ENCODE data around the gene TMEM196. TPM values are rescaled to one million over a fixed set of nuclear protein-coding genes. Genes with fewer than 3 reads are reported as not detected.
A peak's percentile ranks its signal among the peaks of the same experiment; 100 is the strongest.

TMEM196 gene
- polyA plus RNA-seq, 6 donors from 2014 or later: not detected

DNA sequence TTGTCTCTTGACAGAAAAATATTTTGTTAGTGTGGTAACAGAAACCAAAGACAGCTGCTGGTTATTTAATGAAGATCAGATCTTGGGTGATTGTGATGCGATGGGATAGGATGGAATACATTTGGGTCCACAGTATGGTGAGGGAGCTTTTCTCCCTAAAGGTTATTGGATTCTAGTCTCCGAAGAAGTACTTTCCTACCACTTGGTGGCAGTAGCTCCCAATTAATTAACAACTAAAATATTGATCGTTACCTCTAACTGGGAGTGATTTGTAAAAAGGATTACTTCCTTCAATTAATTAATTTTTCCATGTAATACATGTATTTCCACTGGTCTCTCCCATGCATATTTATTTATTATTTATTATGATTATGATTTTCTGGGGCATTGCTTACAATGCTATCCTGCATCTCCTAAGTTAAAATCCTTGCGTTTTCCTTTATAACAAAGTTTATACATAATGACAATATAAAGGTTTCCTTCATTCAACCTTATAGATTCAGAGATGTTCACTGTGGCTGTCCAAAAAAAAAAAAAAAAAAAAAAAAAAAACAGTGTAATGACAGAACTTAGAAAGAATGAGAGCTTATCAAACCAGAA lies 25.6 kb downstream of the TMEM196 start:
- DNase-seq: peak; percentile 11
- Mint-ChIP-seq H3K27me3 (peaks cover under 1 to 9% (median 5%) of the 10 kb centered on the region in 3 donors), H3K36me3 (no peaks in the 10 kb centered on the region), H3K4me1 (no peaks in the 10 kb centered on the region), H3K4me3 (no peak overlapping the region), H3K27ac (no peak overlapping the region), H3K9me3 (no peaks in the 10 kb centered on the region)
- peak in 1 of 2 donors; percentile 35 for ATAC-seq (ENCODE audit: low read depth in 2 of 2)

DNA sequence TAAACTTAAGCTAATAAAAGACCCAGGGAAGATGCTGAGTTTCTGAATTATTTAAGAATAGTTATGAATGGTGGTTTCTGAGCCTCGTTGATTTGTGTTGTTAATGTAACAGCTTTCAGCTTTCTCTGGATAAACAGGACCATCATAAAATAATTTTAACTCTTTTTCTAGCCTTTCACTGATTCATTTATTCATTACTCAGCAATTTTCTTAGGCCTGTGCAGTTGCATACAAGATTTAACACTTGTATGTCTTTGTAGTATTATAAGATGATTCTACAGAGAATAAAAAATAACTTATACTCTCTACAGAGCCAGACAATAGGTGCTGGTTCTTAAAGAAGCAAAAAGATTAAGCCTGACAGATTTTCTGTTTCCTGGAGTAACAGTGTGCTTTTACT lies 29.3 kb downstream of the TMEM196 start:
- ATAC-seq (ENCODE audit: low read depth in 2 of 2): no peak

DNA sequence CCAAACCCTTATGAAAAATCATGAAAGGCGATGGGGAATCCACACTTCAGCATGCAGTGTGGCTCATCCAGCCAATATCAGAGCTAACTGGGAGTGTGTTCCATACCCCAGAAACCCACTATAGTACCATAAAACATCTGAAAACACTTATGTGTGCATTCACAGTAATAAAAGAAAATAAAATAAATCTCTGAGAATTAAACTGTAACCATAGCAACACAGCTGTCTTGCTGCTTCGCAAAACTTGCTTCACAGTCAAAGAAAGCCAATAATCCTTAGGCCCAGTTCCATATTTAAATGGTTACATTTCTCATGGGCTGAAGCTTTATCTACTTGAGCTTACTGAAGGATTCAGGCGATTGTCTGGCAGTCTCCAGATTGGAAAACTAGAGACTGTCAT lies 44.7 kb downstream of the TMEM196 start:
- Mint-ChIP-seq H3K4me3 (no peak overlapping the region), H3K36me3 (no peaks in the 10 kb centered on the region), H3K9me3 (no peaks in the 10 kb centered on the region), H3K27ac (no peak overlapping the region), H3K27me3 (peaks cover 23 to 32% (median 23%) of the 10 kb centered on the region in 3 donors), H3K4me1 (no peaks in the 10 kb centered on the region)
- ATAC-seq (ENCODE audit: low read depth in 2 of 2) (no peak), DNase-seq (no peak)

More for the DNA sequence above, 29.3 kb downstream of the TMEM196 start:
- no peaks in the 10 kb centered on the region for H3K36me3 Mint-ChIP-seq
- DNase-seq: no peak
- no peaks in the 10 kb centered on the region for H3K4me1 Mint-ChIP-seq
- peaks cover 0 to 9% (median 5%) of the 10 kb centered on the region in 3 donors for H3K27me3 Mint-ChIP-seq
- no peak overlapping the region for H3K4me3 Mint-ChIP-seq
- no peak overlapping the region for H3K27ac Mint-ChIP-seq
- no peaks in the 10 kb centered on the region for H3K9me3 Mint-ChIP-seq

DNA sequence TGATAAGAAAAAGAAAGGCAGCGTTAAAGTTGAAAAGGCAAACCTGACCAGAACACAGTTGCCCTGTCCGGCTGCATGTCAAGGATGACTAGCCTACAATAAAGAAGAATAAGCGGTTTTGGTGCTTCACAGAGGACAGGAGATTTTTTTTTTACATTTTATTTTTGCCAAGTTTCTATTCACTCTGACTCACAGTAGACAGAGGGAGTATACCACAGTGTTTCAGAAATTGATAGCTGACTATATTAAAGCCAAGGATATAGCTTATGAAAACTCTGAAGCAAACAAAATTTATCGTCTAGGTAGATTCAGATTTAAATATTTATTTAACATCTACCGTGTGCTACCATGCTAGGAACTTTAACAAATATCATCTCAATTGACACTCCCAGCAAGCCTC lies 47.6 kb downstream of the TMEM196 start:
- ATAC-seq (ENCODE audit: low read depth in 2 of 2) (no peak), DNase-seq (no peak)
- Mint-ChIP-seq H3K27me3 (peaks cover 15 to 23% (median 22%) of the 10 kb centered on the region in 3 donors), H3K36me3 (no peaks in the 10 kb centered on the region), H3K9me3 (no peaks in the 10 kb centered on the region), H3K27ac (peak overlapping the region in 1 of 6 donors; percentile 21), H3K4me1 (no peaks in the 10 kb centered on the region), H3K4me3 (no peak overlapping the region)

DNA sequence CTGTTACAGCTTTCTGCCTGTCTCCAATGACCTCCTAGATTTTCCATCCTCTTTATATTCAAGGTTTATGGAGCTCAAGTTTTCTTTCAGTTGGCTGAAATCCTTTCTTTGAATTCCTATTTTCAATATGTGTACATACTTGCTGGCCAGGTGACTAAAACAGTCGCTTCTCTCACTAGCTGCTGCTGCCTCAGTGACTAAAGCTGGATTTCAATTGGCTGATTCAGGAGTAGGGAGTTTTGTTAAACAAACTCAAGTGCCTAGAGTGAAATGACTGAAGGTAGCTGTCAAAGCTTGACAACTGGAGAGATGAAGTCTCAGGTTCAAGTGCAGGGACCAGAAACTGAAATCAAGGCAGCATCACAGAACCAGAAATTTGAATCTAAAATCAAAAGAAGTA lies 57.9 kb downstream of the TMEM196 start:
- H3K9me3 Mint-ChIP-seq: no peaks in the 10 kb centered on the region
- H3K27ac Mint-ChIP-seq: no peak overlapping the region
- no peak overlapping the region for H3K4me3 Mint-ChIP-seq
- DNase-seq: no peak
- ATAC-seq (ENCODE audit: low read depth in 2 of 2): no peak
- H3K27me3 Mint-ChIP-seq: peaks cover 7 to 9% (median 7%) of the 10 kb centered on the region in 3 donors
- H3K36me3 Mint-ChIP-seq: no peaks in the 10 kb centered on the region
- H3K4me1 Mint-ChIP-seq: no peaks in the 10 kb centered on the region

DNA sequence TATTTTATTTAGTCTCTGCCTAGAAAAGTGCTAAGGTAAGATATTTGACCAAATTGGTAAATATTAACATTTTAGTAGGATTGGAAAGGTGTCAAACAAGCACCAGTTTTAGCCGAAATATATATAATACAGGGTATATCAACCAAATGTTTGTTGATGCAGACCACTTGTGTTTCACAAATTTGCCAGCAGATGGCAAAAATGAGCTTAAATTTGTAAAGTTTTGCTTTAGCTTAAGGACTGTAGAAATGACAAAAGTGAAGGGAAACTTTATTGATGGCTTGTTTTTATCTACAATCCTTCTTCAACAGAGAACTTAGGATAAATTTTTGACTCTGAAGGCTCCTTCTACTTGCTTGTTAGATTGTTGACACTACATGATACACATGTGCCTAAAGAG lies 59.7 kb downstream of the TMEM196 start:
- Mint-ChIP-seq H3K27ac (peak overlapping the region in 1 of 6 donors; percentile 80), H3K36me3 (no peaks in the 10 kb centered on the region), H3K4me1 (peaks cover 11 to 17% (median 11%) of the 10 kb centered on the region in 3 donors), H3K27me3 (peaks cover 7 to 9% (median 7%) of the 10 kb centered on the region in 3 donors), H3K4me3 (no peak overlapping the region), H3K9me3 (no peaks in the 10 kb centered on the region)
- DNase-seq (peak; percentile 52), ATAC-seq (ENCODE audit: low read depth in 2 of 2) (peak in 1 of 2 donors; percentile 4)

DNA sequence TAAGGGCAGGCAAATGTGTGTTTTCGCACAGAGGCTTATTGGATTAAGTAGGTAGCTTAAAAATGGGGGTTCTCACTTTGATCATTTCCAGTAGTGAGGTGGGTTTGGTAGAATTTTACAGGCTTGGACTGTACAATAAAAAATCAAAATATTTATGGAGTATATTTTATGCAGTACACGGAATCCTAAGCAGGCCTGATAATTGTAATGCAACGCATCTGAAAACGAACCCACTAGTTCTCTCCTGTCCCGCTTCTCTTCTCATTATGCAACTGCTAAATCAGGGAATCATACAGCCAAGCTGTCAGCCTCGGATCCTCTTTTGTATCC lies 64.2 kb downstream of the TMEM196 start:
- peaks cover 36 to 57% (median 40%) of the 10 kb centered on the region in 3 donors for H3K4me1 Mint-ChIP-seq
- DNase-seq (no peak), ATAC-seq (ENCODE audit: low read depth in 2 of 2) (no peak)
- peaks cover 0 to 5% (median 0%) of the 10 kb centered on the region in 3 donors for H3K27me3 Mint-ChIP-seq
- H3K27ac Mint-ChIP-seq: peak overlapping the region; percentile 97 to 100 (median 99)
- no peaks in the 10 kb centered on the region for H3K9me3 Mint-ChIP-seq
- H3K36me3 Mint-ChIP-seq: no peaks in the 10 kb centered on the region
- peak overlapping the region; percentile 95 to 99 (median 98) for H3K4me3 Mint-ChIP-seq

DNA sequence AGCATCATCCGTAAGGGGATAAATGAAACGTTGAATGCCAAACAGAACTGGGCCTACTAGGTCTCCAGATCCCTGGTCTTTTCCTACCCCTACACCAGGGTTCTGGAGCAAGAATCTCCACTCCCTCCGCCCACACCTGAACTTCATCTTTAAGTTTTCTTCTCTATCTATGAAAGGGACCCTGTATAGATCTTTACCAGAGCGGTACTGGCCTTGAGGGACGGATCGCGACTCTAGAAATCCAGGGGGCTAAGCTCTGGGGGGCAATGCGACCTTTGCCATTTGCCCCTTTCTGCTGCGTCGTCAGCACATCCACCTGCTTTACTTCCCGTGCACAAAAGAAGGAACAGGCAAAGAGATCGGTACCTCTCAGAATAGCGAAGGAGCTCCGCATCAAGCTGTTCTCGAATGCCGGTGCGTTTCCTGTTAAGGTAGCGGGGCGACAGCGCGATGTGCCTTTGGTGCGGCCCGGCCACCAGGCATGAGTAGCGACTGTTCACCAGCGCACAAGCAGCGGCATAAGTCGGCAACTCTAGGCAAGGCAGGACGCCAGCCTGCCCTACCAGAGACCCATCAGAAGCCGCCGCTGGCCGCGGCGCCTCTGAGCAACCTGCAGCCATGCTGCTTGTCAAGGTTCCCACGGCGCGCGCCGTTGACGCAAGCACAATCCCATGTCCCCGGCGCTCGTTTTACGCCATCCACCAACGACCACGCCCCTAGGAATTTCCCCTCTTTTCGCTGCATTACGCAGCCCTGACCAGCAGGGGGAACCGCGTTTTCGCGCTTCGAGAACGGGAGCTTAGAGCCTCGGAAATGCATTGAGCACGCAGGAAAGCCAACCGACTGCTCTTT lies 64.8 kb downstream of the TMEM196 start, which contains the start of gene POLR1F:
TSS of gene POLR1F (minus strand) at position 641 of the 852 bp plus-strand sequence. CDS start at position 620, 21 bp downstream.
- Mint-ChIP-seq H3K4me1 (peaks cover 40 to 57% (median 42%) of the 10 kb centered on the region in 3 donors), H3K4me3 (peak within 1 kb of the TSS; percentile 95 to 99 (median 98)), H3K9me3 (no peaks in the 10 kb centered on the region), H3K27me3 (peaks cover 0 to 5% (median 0%) of the 10 kb centered on the region in 3 donors), H3K27ac (peak within 1 kb of the TSS; percentile 97 to 100 (median 99)), H3K36me3 (peaks cover 0 to 5% of the 10 kb centered on the region in 2 donors)
- DNase-seq (peak; percentile 94), ATAC-seq (ENCODE audit: low read depth in 2 of 2) (peak; percentile 93 to 94)

DNA sequence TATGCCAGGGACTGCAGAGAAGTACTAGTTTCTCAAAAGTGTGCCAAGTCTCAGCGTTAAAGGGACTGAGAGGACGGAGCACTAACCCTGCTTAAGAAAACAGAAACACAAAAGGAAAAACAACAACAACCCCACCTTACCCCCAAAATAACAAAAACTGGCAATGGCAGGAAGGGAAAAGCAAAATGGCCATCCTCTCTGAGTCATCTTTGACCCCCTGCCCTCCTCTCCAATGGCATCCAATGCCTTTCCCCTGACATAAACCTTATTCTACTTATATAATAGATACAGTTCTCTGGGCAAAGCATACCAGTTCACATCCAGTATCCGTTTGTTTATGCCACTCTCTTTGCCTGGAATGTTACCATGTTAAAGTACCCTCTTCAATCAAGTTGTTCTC lies 66.2 kb downstream of the TMEM196 start:
- peak overlapping the region in 7 of 8 donors; percentile 7 to 98 (median 96) for H3K4me3 Mint-ChIP-seq
- H3K9me3 Mint-ChIP-seq: no peaks in the 10 kb centered on the region
- ATAC-seq (ENCODE audit: low read depth in 2 of 2) (no peak), DNase-seq (no peak)
- H3K36me3 Mint-ChIP-seq: peaks cover 11 to 14% of the 10 kb centered on the region in 2 donors
- peak overlapping the region; percentile 33 to 100 (median 90) for H3K27ac Mint-ChIP-seq
- peaks cover 40 to 57% (median 42%) of the 10 kb centered on the region in 3 donors for H3K4me1 Mint-ChIP-seq
- H3K27me3 Mint-ChIP-seq: peaks cover 0 to 5% (median 0%) of the 10 kb centered on the region in 3 donors

DNA sequence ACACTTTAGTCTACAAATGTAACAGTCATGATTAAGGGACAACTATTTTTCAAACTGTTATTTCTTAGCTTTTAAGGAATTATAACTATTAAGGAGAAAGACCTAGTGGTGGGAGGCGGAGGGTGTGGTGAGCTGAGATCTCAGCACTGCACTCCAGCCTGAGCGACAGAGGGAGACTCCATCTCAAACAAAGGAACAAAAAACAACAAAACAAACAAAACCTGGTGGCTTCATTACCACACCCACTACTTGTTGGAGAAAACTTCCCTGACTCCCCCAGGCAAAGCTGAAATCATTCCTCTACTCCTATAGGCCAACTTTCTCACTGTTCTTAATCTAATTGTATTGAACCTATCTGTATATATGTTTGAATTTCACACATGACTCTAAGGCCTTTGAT lies 67.8 kb downstream of the TMEM196 start:
- H3K36me3 Mint-ChIP-seq: peaks cover 14 to 21% of the 10 kb centered on the region in 2 donors
- H3K4me1 Mint-ChIP-seq: peaks cover 40 to 57% (median 42%) of the 10 kb centered on the region in 3 donors
- no peaks in the 10 kb centered on the region for H3K9me3 Mint-ChIP-seq
- ATAC-seq (ENCODE audit: low read depth in 2 of 2) (no peak), DNase-seq (no peak)
- H3K4me3 Mint-ChIP-seq: peak overlapping the region in 1 of 8 donors; percentile 96
- H3K27ac Mint-ChIP-seq: peak overlapping the region in 5 of 6 donors; percentile 55 to 84 (median 72)
- no peaks in the 10 kb centered on the region for H3K27me3 Mint-ChIP-seq

DNA sequence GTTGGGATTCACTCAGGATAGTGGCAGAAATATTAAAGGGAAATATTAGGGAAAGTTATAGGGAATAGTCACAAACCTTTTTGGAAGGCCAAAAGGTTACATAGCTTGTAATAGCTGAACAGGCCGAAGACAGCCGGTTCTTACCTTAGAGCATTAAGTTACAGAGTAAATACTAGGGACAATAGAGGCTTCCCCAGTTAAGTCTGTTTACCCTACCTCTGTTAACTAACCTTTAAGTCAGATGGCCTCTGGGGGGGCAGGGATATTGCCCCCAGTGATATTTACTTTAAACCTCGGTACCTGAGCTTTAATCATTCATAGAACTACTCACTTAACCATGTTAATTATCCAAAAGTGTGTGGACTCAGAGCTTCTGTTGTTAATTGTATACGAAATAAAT lies 71.9 kb downstream of the TMEM196 start:
- ATAC-seq (ENCODE audit: low read depth in 2 of 2) (no peak), DNase-seq (no peak)
- H3K27me3 Mint-ChIP-seq: no peaks in the 10 kb centered on the region
- no peaks in the 10 kb centered on the region for H3K9me3 Mint-ChIP-seq
- no peak overlapping the region for H3K4me3 Mint-ChIP-seq
- H3K36me3 Mint-ChIP-seq: peaks cover 25 to 29% of the 10 kb centered on the region in 2 donors
- peaks cover 9 to 18% (median 11%) of the 10 kb centered on the region in 3 donors for H3K4me1 Mint-ChIP-seq
- H3K27ac Mint-ChIP-seq: no peak overlapping the region

DNA sequence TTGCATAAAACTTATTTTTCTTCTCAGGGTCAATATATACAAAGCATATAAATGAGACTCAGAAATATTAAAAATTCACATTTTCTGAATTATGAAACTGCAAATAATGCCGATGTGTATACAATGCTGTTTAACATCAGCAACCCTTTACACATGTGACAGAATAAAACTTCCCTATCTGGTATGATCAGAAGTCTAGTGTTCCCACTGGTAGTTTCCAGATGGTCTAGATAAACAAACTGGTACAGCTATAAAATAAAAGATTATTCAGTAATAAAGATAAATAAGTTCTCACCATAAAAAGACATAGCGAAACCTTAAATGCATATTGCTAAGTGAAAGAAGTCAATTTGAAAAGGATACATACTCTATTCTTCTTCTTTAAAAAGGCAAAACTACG lies 72.5 kb downstream of the TMEM196 start:
- H3K9me3 Mint-ChIP-seq: no peaks in the 10 kb centered on the region
- DNase-seq (no peak), ATAC-seq (ENCODE audit: low read depth in 2 of 2) (no peak)
- no peak overlapping the region for H3K27ac Mint-ChIP-seq
- H3K36me3 Mint-ChIP-seq: peaks cover 28 to 29% of the 10 kb centered on the region in 2 donors
- no peaks in the 10 kb centered on the region for H3K27me3 Mint-ChIP-seq
- peaks cover 6 to 13% (median 7%) of the 10 kb centered on the region in 3 donors for H3K4me1 Mint-ChIP-seq
- H3K4me3 Mint-ChIP-seq: no peak overlapping the region

DNA sequence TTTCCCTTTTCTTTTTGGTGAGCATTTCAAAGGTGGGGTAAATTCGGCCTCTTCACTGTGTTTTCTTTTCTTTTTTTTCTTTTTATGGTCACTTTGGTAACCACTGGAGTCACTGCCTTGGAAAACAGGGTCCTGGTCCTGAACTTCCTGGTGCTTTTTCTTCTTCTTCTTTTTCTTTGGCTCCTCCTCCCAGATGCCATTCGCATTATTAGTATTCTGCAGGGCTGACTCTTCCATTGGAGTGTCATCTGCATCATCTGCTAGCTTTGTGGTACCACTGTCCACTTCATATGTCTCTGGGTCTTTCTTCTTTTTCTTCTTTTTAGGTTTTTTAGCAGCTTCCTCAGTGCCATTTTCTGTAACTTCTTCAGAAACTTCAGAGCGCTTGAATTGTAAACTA lies 75.1 kb downstream of the TMEM196 start:
- DNase-seq: no peak
- no peak for ATAC-seq (ENCODE audit: low read depth in 2 of 2)
- Mint-ChIP-seq H3K36me3 (peaks cover 26 to 29% of the 10 kb centered on the region in 2 donors), H3K4me1 (no peaks in the 10 kb centered on the region), H3K4me3 (peak overlapping the region in 1 of 8 donors; percentile 53), H3K27me3 (no peaks in the 10 kb centered on the region), H3K27ac (peak overlapping the region in 2 of 6 donors; percentile 11 to 44), H3K9me3 (no peaks in the 10 kb centered on the region)
